ENCODE results near the gene FIBCD1. TPM values are rescaled to one million over a fixed set of nuclear protein-coding genes. Genes with fewer than 3 reads are reported as not detected.

Gene FIBCD1
- total RNA-seq, 1 donor = 5.1 TPM

DNA sequence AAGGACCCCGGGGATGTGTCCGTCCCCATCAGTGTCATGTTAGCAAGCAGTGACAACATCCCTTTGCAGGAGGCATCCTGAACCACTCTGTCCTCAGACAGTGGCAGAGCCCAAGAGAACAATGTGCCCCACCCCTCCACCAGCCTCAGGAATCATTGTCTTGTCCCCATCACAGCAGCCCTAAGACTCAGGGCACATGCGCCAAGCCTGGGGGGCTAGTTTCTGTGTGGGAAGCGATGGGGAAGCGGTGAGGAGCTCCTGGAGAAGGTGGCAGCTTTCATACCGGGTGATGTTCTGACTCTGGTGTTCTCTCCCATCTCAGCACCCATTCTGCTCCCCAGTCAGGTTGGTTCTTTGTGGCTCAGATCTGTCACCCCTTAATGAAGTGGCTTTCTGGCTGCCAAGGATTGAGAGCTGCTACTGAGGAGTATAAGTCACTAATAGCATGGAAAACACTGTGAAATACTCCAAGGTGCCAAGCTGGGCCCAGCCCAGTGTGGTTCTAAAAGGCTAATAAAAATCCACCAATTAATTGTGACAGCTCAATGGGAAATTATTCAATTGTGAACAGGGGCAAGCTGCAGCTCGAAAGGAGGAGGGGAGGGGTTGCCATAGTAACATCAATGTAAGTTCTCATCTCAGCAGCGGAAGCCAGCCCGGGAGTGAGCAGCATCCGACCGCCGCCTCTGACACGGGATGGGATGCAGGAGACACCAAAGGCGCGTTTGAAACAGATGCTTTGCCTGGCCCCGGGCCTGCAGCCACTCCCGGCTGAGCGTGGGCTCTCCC, 47.2 kb downstream of the FIBCD1 start:
- Histone ChIP-seq H3K27me3 (ENCODE audit: insufficient read depth, low read length) (no peaks in the 10 kb centered on the region), H4K20me1 (ENCODE audit: insufficient read depth, low read length) (peaks cover 52% of the 10 kb centered on the region), H3K4me3 (ENCODE audit: insufficient read depth, low read length) (no peak overlapping the region), H3K36me3 (ENCODE audit: insufficient read depth, low read length) (peaks cover 61% of the 10 kb centered on the region), H3K79me2 (ENCODE audit: insufficient read depth, low read length) (peaks cover 12% of the 10 kb centered on the region), H3K4me1 (ENCODE audit: insufficient read depth, low read length) (no peaks in the 10 kb centered on the region), H2AFZ (ENCODE audit: low read length) (no peak overlapping the region), H3K9me3 (ENCODE audit: low read depth, low read length) (no peaks in the 10 kb centered on the region), H3K27ac (ENCODE audit: low read depth, low read length) (no peak overlapping the region), H3K4me2 (ENCODE audit: insufficient read depth, low read length) (no peak overlapping the region)
- TF ChIP-seq, protein P1, sequence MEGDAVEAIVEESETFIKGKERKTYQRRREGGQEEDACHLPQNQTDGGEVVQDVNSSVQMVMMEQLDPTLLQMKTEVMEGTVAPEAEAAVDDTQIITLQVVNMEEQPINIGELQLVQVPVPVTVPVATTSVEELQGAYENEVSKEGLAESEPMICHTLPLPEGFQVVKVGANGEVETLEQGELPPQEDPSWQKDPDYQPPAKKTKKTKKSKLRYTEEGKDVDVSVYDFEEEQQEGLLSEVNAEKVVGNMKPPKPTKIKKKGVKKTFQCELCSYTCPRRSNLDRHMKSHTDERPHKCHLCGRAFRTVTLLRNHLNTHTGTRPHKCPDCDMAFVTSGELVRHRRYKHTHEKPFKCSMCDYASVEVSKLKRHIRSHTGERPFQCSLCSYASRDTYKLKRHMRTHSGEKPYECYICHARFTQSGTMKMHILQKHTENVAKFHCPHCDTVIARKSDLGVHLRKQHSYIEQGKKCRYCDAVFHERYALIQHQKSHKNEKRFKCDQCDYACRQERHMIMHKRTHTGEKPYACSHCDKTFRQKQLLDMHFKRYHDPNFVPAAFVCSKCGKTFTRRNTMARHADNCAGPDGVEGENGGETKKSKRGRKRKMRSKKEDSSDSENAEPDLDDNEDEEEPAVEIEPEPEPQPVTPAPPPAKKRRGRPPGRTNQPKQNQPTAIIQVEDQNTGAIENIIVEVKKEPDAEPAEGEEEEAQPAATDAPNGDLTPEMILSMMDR (IDR thresholded peaks at IDR 0.05; ENCODE audit: extremely low read depth, low read depth, low read length) = no peak
- peak; percentile 76 for DNase-seq (ENCODE audit: insufficient read length, low spot score, missing footprints)

- Histone ChIP-seq H4K20me1 (ENCODE audit: insufficient read depth, low read length) (peaks cover 60% of the 10 kb centered on the region), H2AFZ (ENCODE audit: low read length) (no peak overlapping the region), H3K36me3 (ENCODE audit: insufficient read depth, low read length) (peaks cover 69% of the 10 kb centered on the region), H3K9me3 (ENCODE audit: low read depth, low read length) (no peaks in the 10 kb centered on the region), H3K27me3 (ENCODE audit: insufficient read depth, low read length) (no peaks in the 10 kb centered on the region), H3K4me3 (ENCODE audit: insufficient read depth, low read length) (no peak overlapping the region), H3K4me1 (ENCODE audit: insufficient read depth, low read length) (no peaks in the 10 kb centered on the region), H3K79me2 (ENCODE audit: insufficient read depth, low read length) (peaks cover 18% of the 10 kb centered on the region), H3K4me2 (ENCODE audit: insufficient read depth, low read length) (no peak overlapping the region), H3K27ac (ENCODE audit: low read depth, low read length) (no peak overlapping the region)
- DNase-seq (ENCODE audit: insufficient read length, low spot score, missing footprints) = peak; percentile 47
- TF ChIP-seq, protein P1 (IDR thresholded peaks at IDR 0.05; ENCODE audit: extremely low read depth, low read depth, low read length) = no peak
These were observed 48.0 kb downstream of the FIBCD1 start for GRCh38 chr9:130890870-130891687.

GRCh38 chr9:130890124-130890523, 48.9 kb downstream of the FIBCD1 start:
- H2AFZ ChIP-seq (ENCODE audit: low read length) = no peak overlapping the region
- no peaks in the 10 kb centered on the region for H3K9me3 ChIP-seq (ENCODE audit: low read depth, low read length)
- TF ChIP-seq, protein P1 (IDR thresholded peaks at IDR 0.05; ENCODE audit: extremely low read depth, low read depth, low read length) = no peak
- H3K79me2 ChIP-seq (ENCODE audit: insufficient read depth, low read length) = peaks cover 26% of the 10 kb centered on the region
- peaks cover 78% of the 10 kb centered on the region for H3K36me3 ChIP-seq (ENCODE audit: insufficient read depth, low read length)
- H3K4me2 ChIP-seq (ENCODE audit: insufficient read depth, low read length) = no peak overlapping the region
- no peaks in the 10 kb centered on the region for H3K27me3 ChIP-seq (ENCODE audit: insufficient read depth, low read length)
- H4K20me1 ChIP-seq (ENCODE audit: insufficient read depth, low read length) = peaks cover 60% of the 10 kb centered on the region
- H3K4me1 ChIP-seq (ENCODE audit: insufficient read depth, low read length) = no peaks in the 10 kb centered on the region
- no peak overlapping the region for H3K4me3 ChIP-seq (ENCODE audit: insufficient read depth, low read length)
- no peak overlapping the region for H3K27ac ChIP-seq (ENCODE audit: low read depth, low read length)
- peak; percentile 66 for DNase-seq (ENCODE audit: insufficient read length, low spot score, missing footprints)
